Loucy (cell line): ENCODE data around the gene FHIP1A.

Source experiments
- EZH2phosphoT487 ChIP-seq: fragments of 200-600 bp; IDR thresholded peaks from 2 replicates; pipeline ENCODE4 v1.6.1; 2018; ENCODE audit warnings: antibody characterized with exemption, mild to moderate bottlenecking, moderate library complexity, borderline replicate concordance
- TF ChIP-seq, protein P1 (sequence below): fragments of 200-600 bp; sonication (generic); conservative IDR thresholded peaks from 2 replicates; pipeline ENCODE4 v1.5.1; 2014; ENCODE audit warnings: mild to moderate bottlenecking, antibody characterized with exemption, low read length

GRCh38 chr4:151422854-151423253 lies 13.9 kb downstream of the FHIP1A start:
- TF ChIP-seq, protein P1, sequence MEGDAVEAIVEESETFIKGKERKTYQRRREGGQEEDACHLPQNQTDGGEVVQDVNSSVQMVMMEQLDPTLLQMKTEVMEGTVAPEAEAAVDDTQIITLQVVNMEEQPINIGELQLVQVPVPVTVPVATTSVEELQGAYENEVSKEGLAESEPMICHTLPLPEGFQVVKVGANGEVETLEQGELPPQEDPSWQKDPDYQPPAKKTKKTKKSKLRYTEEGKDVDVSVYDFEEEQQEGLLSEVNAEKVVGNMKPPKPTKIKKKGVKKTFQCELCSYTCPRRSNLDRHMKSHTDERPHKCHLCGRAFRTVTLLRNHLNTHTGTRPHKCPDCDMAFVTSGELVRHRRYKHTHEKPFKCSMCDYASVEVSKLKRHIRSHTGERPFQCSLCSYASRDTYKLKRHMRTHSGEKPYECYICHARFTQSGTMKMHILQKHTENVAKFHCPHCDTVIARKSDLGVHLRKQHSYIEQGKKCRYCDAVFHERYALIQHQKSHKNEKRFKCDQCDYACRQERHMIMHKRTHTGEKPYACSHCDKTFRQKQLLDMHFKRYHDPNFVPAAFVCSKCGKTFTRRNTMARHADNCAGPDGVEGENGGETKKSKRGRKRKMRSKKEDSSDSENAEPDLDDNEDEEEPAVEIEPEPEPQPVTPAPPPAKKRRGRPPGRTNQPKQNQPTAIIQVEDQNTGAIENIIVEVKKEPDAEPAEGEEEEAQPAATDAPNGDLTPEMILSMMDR, result no peak
- TF ChIP-seq EZH2phosphoT487, result no peak
